HG03175 (cell line): ENCODE data around the gene PPM1L.

Experiments
- ATAC-seq: cut with Tn5 transposase; IDR thresholded peaks from one replicate; pipeline ENCODE4 v1.9.1; 2021; ENCODE audit warnings: mild to moderate bottlenecking, moderate library complexity; ENCODE audit not compliant: unreplicated experiment

PPM1L gene

GRCh38 chr3:161072211-161072621 is 316.2 kb downstream of the PPM1L start:
- ATAC-seq: no peak

GRCh38 chr3:161072751-161073150 is 316.7 kb downstream of the PPM1L start:
- no peak for ATAC-seq

GRCh38 chr3:161073181-161073580 is 317.1 kb downstream of the PPM1L start:
- ATAC-seq: no peak

- ATAC-seq: peak; percentile 68
Measured at GRCh38 chr3:161081633-161082032, 325.6 kb downstream of the PPM1L start.

GRCh38 chr3:161082063-161082462 is 326.0 kb downstream of the PPM1L start:
- peak; percentile 26 for ATAC-seq

- ATAC-seq: no peak
Measured at GRCh38 chr3:161083131-161083530, 327.1 kb downstream of the PPM1L start.

GRCh38 chr3:161084277-161084676 is 328.2 kb downstream of the PPM1L start:
- no peak for ATAC-seq

- no peak for ATAC-seq
Measured at GRCh38 chr3:161093895-161094294, 337.9 kb downstream of the PPM1L start.

- ATAC-seq: no peak
Measured at GRCh38 chr3:161096771-161097367, 340.8 kb downstream of the PPM1L start.

GRCh38 chr3:161100994-161101393 is 345.0 kb downstream of the PPM1L start:
- ATAC-seq: no peak

- ATAC-seq: no peak
Measured at GRCh38 chr3:161101609-161102008, 345.6 kb downstream of the PPM1L start.

- ATAC-seq: no peak
Measured at GRCh38 chr3:161103776-161104385, 347.9 kb downstream of the PPM1L start.

GRCh38 chr3:161104561-161105551 is 348.8 kb downstream of the PPM1L start, which contains the start of gene B3GALNT1:
Gene B3GALNT1, minus strand, starts transcription at chr3:161105349. Its CDS starts 18,595 bp downstream, at chr3:161086754.
- peak; percentile 71 for ATAC-seq

GRCh38 chr3:161107311-161107710 is 351.3 kb downstream of the PPM1L start:
- ATAC-seq: no peak

GRCh38 chr3:161108840-161109239 is 352.8 kb downstream of the PPM1L start:
- ATAC-seq: no peak

- no peak for ATAC-seq
Measured at GRCh38 chr3:161117646-161118045, 361.6 kb downstream of the PPM1L start.

- no peak for ATAC-seq
Measured at GRCh38 chr3:161126495-161126894, 370.5 kb downstream of the PPM1L start.
